Small intestine (tissue), 7 donors: ENCODE measurements around the gene DNLZ. TPM values are rescaled to one million over a fixed set of nuclear protein-coding genes. Genes with fewer than 3 reads are reported as not detected.

Experiments
- DNase-seq, 2 donors: peaks; one replicate each; pipeline versions ENCODE4 v3.0.0 to v3.0.0-alpha.2; 2013
- FAIRE-seq: peaks from 2 replicates; lab custom pipeline; 2012; peaks lifted over from hg19 to GRCh38; lab: Jason Lieb, UNC
- H3K27ac ChIP-seq, 3 donors: one replicate each; pipeline ENCODE4 v1.5.1; 2013; ENCODE audit warnings: low read length in 2 of 3, mild to moderate bottlenecking in 2 of 3, control low read depth in 1 of 3, inconsistent platforms in 1 of 3, low read depth in 1 of 3, moderate library complexity in 1 of 3
- H3K27me3 ChIP-seq, 3 donors: one replicate each; pipeline ENCODE4 v1.6.1; 2013; ENCODE audit warnings: low read length in 3 of 3, inconsistent platforms in 1 of 3; ENCODE audit not compliant: control insufficient read depth in 3 of 3, insufficient read depth in 3 of 3
- H3K36me3 ChIP-seq, 3 donors: one replicate each; pipeline ENCODE4 v1.6.1; 2013; ENCODE audit warnings: low read length in 3 of 3, inconsistent platforms in 1 of 3, low read depth in 1 of 3, mild to moderate bottlenecking in 1 of 3, moderate library complexity in 1 of 3; ENCODE audit not compliant: control insufficient read depth in 3 of 3, insufficient read depth in 2 of 3
- H3K4me1 ChIP-seq, 3 donors: one replicate each; pipeline ENCODE4 v1.6.1; 2013; ENCODE audit warnings: low read length in 2 of 3, inconsistent platforms in 1 of 3, low read depth in 1 of 3, mild to moderate bottlenecking in 1 of 3, moderate library complexity in 1 of 3; ENCODE audit not compliant: control insufficient read depth in 3 of 3, insufficient read depth in 2 of 3
- H3K4me3 ChIP-seq, 3 donors: one replicate each; pipeline ENCODE4 v1.5.1; 2013; ENCODE audit warnings: low read length in 3 of 3, control low read depth in 1 of 3, inconsistent platforms in 1 of 3, low read depth in 1 of 3, mild to moderate bottlenecking in 1 of 3, moderate library complexity in 1 of 3
- H3K9me3 ChIP-seq, 2 donors: one replicate each; pipeline ENCODE4 v1.6.1; 2013; ENCODE audit warnings: low read depth in 1 of 2, low read length in 1 of 2; ENCODE audit not compliant: control insufficient read depth in 2 of 2, insufficient read depth in 1 of 2
- WGBS, 3 donors: extraction: QIAGEN DNeasy Blood & Tissue Kit; methylation state at CpG; one replicate each; pipeline ENCODE4 v1.1.7; 2013; 5-methylcytosine and 5-hydroxymethylcytosine counted together
- polyA plus RNA-seq, 4 donors: library from polyadenylated mRNA; stranded (reverse) in 3 of 4; unstranded in 1 of 4; fragments of 200-250 nt in 3 of 4; fragments of 120-200 nt in 1 of 4; gene quantifications; one replicate each; pipeline versions ENCODE4 v1.2.1 to v1.2.3, GENCODE V29; 2013
- donor health status: healthy with polysubstance abuse.
- donor health status: control.
- donor health status: control.
- donor health status: Bipolar disorder and iron deficiency.
- donor health status: healthy.

DNLZ gene
- polyA plus RNA-seq, 4 donors: 8.5 to 16.1 (median 11.0) TPM

- no peak overlapping the region for H3K4me3 ChIP-seq
- peaks cover 7 to 96% (median 13%) of the 10 kb centered on the region in 3 donors for H3K36me3 ChIP-seq
- no peaks in the 10 kb centered on the region for H3K9me3 ChIP-seq
- peaks cover 0 to 4% (median 0%) of the 10 kb centered on the region in 3 donors for H3K4me1 ChIP-seq
- no peaks in the 10 kb centered on the region for H3K27me3 ChIP-seq
- DNase-seq (no peak), FAIRE-seq (no peak)
- H3K27ac ChIP-seq: no peak overlapping the region
- 96 to 98% (median 97%) methylated on average over 20 of the region's 20 CpGs for WGBS, 3 donors
Measured at GRCh38 chr9:136383436-136383835, 19.9 kb upstream of the DNLZ start.

GRCh38 chr9:136381966-136382513 lies 18.5 kb upstream of the DNLZ start:
- H3K36me3 ChIP-seq: peaks cover 7 to 96% (median 13%) of the 10 kb centered on the region in 3 donors
- DNase-seq (no peak), FAIRE-seq (no peak)
- no peaks in the 10 kb centered on the region for H3K9me3 ChIP-seq
- H3K27me3 ChIP-seq: no peaks in the 10 kb centered on the region
- H3K27ac ChIP-seq: no peak overlapping the region
- WGBS, 3 donors: 93 to 96% (median 93%) methylated on average over 21 to 25 of the region's 25 CpGs
- H3K4me3 ChIP-seq: no peak overlapping the region
- H3K4me1 ChIP-seq: peaks cover 0 to 17% (median 0%) of the 10 kb centered on the region in 3 donors

- Histone ChIP-seq H3K27ac (no peak overlapping the region), H3K4me1 (peaks cover 0 to 17% (median 0%) of the 10 kb centered on the region in 3 donors), H3K36me3 (peaks cover 7 to 97% (median 13%) of the 10 kb centered on the region in 3 donors), H3K9me3 (no peaks in the 10 kb centered on the region), H3K27me3 (no peaks in the 10 kb centered on the region), H3K4me3 (no peak overlapping the region)
- WGBS, 3 donors: 90 to 94% (median 90%) methylated on average over 9 of the region's 9 CpGs
- no peak for DNase-seq
- FAIRE-seq: no peak
Measured at GRCh38 chr9:136381311-136381710, 17.8 kb upstream of the DNLZ start.

GRCh38 chr9:136380381-136380780 lies 16.8 kb upstream of the DNLZ start:
- H3K36me3 ChIP-seq: peaks cover 7 to 100% (median 11%) of the 10 kb centered on the region in 3 donors
- no peak overlapping the region for H3K27ac ChIP-seq
- DNase-seq (no peak), FAIRE-seq (no peak)
- H3K4me1 ChIP-seq: peaks cover 0 to 17% (median 0%) of the 10 kb centered on the region in 3 donors
- no peak overlapping the region for H3K4me3 ChIP-seq
- H3K9me3 ChIP-seq: no peaks in the 10 kb centered on the region
- no peaks in the 10 kb centered on the region for H3K27me3 ChIP-seq
- 94 to 96% (median 95%) methylated on average over 17 of the region's 17 CpGs for WGBS, 3 donors

- Histone ChIP-seq H3K27ac (no peak overlapping the region), H3K36me3 (peaks cover 7 to 100% (median 11%) of the 10 kb centered on the region in 3 donors), H3K4me1 (peaks cover 0 to 17% (median 0%) of the 10 kb centered on the region in 3 donors), H3K27me3 (no peaks in the 10 kb centered on the region), H3K4me3 (no peak overlapping the region), H3K9me3 (no peaks in the 10 kb centered on the region)
- FAIRE-seq: no peak
- no peak for DNase-seq
- 86 to 89% (median 88%) methylated on average over 11 of the region's 11 CpGs for WGBS, 3 donors
Measured at GRCh38 chr9:136379891-136380290, 16.3 kb upstream of the DNLZ start.

- Histone ChIP-seq H3K27me3 (no peaks in the 10 kb centered on the region), H3K4me3 (no peak overlapping the region), H3K27ac (no peak overlapping the region), H3K4me1 (peaks cover 0 to 17% (median 0%) of the 10 kb centered on the region in 3 donors), H3K9me3 (no peaks in the 10 kb centered on the region), H3K36me3 (peaks cover 7 to 99% (median 11%) of the 10 kb centered on the region in 3 donors)
- DNase-seq (no peak), FAIRE-seq (no peak)
- WGBS, 3 donors: 89 to 95% (median 89%) methylated on average over 11 of the region's 11 CpGs
Measured at GRCh38 chr9:136379401-136379800, 15.9 kb upstream of the DNLZ start.

- Histone ChIP-seq H3K4me3 (no peak overlapping the region), H3K9me3 (no peaks in the 10 kb centered on the region), H3K27ac (no peak overlapping the region), H3K27me3 (no peaks in the 10 kb centered on the region), H3K4me1 (peaks cover 0 to 17% (median 0%) of the 10 kb centered on the region in 3 donors), H3K36me3 (peaks cover 6 to 99% (median 11%) of the 10 kb centered on the region in 3 donors)
- DNase-seq (no peak), FAIRE-seq (no peak)
- WGBS, 3 donors: 90 to 94% (median 91%) methylated on average over 16 to 18 of the region's 18 CpGs
Measured at GRCh38 chr9:136379003-136379287, 15.4 kb upstream of the DNLZ start.

- FAIRE-seq: no peak
- Histone ChIP-seq H3K4me3 (no peak overlapping the region), H3K36me3 (peaks cover 3 to 99% (median 11%) of the 10 kb centered on the region in 3 donors), H3K4me1 (peaks cover 0 to 17% (median 0%) of the 10 kb centered on the region in 3 donors), H3K27ac (peak overlapping the region in 1 of 3 donors; percentile 45), H3K9me3 (no peaks in the 10 kb centered on the region), H3K27me3 (no peaks in the 10 kb centered on the region)
- WGBS, 3 donors: 72 to 83% (median 76%) methylated on average over 26 to 28 of the region's 28 CpGs
- DNase-seq: peak; percentile 20 to 60
Measured at GRCh38 chr9:136378170-136379002, 14.8 kb upstream of the DNLZ start.
